Stimulated activated CD4-positive, alpha-beta T cell treated with anti-CD3 and anti-CD28 coated beads, Interleukin-1b, Interleukin-23, amount 100 ng/mL, for 24 hours (primary cell): ENCODE results near the gene HOXB6.

ENCODE experiments used
- DNase-seq, 4 experiments: peaks; one replicate each; pipeline ENCODE4 v3.0.0-alpha.2; 2020; ENCODE audit warnings: low read depth in 4 of 4, low spot score in 1 of 4

HOXB6 gene

GRCh38 chr17:48555258-48556228 lies 49.2 kb downstream of the HOXB6 start:
- no peak for DNase-seq

GRCh38 chr17:48554412-48555257 lies 50.2 kb downstream of the HOXB6 start:
- no peak for DNase-seq

- DNase-seq = no peak
Observed at GRCh38 chr17:48553826-48554225, 51.0 kb downstream of the HOXB6 start.

GRCh38 chr17:48553190-48553547 lies 51.6 kb downstream of the HOXB6 start:
- DNase-seq = no peak

- no peak for DNase-seq
Observed at GRCh38 chr17:48552466-48553189, 52.2 kb downstream of the HOXB6 start.

- DNase-seq = no peak
Observed at GRCh38 chr17:48551596-48552465, 53.0 kb downstream of the HOXB6 start.

- DNase-seq = no peak
Observed at GRCh38 chr17:48551214-48551555, 53.6 kb downstream of the HOXB6 start.

- no peak for DNase-seq
Observed at GRCh38 chr17:48550502-48551213, 54.1 kb downstream of the HOXB6 start.

GRCh38 chr17:48549914-48550501 lies 54.8 kb downstream of the HOXB6 start:
- DNase-seq = no peak

GRCh38 chr17:48549281-48549630 lies 55.5 kb downstream of the HOXB6 start:
- no peak for DNase-seq

GRCh38 chr17:48548523-48549280 lies 56.1 kb downstream of the HOXB6 start:
- no peak for DNase-seq

- peak in 1 of 4 experiments; percentile 12 for DNase-seq
Observed at GRCh38 chr17:48547808-48548522, 56.8 kb downstream of the HOXB6 start.

- DNase-seq = no peak
Observed at GRCh38 chr17:48546924-48547807, 57.6 kb downstream of the HOXB6 start.

- no peak for DNase-seq
Observed at GRCh38 chr17:48546137-48546923, 58.5 kb downstream of the HOXB6 start.
